HG03025 (cell line): Measurements from ENCODE around the gene ANO1.

Source experiments
- ATAC-seq: cut with Tn5 transposase; IDR thresholded peaks from one replicate; pipeline ENCODE4 v1.9.1; 2021; ENCODE audit warnings: mild to moderate bottlenecking, moderate library complexity; ENCODE audit not compliant: unreplicated experiment, low FRiP score

The ANO1 gene

DNA sequence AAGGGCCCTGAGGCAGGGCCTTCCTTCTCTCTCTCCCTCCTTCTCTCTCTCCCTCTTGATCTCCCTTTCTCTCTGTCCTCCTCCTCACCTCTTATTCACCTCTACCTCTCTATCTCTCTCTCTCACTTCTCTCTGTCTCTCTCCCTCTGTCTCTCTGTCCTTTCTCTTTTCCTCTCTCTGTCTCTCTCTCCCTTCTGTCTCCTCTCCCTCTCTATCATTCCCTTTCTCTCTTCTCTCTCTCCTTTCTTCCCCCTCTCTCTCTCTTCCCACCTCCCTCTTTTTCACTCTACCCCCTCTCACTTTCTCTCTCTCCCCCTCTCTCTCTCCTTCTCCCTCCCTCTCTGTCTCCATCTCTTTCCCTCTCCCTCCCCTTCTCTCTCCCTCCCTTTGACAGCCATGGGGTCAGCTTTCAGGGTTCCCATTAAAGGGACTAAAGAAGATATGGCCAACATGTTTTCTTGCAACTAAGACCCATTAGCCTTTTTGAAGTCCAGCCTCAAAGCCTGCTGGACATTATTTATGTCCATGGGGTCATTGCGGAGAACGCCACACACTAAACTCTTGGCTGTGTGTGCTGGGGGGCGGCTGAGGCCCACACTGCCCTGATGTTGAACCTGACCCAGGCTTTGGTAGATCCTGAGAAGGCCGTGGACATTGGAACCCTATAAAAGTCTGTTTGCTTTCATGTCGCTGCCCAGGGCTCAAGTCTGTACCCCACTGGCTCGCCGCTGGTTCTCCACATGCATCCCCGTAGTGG, 15.0 kb downstream of the ANO1 start:
- no peak for ATAC-seq

DNA sequence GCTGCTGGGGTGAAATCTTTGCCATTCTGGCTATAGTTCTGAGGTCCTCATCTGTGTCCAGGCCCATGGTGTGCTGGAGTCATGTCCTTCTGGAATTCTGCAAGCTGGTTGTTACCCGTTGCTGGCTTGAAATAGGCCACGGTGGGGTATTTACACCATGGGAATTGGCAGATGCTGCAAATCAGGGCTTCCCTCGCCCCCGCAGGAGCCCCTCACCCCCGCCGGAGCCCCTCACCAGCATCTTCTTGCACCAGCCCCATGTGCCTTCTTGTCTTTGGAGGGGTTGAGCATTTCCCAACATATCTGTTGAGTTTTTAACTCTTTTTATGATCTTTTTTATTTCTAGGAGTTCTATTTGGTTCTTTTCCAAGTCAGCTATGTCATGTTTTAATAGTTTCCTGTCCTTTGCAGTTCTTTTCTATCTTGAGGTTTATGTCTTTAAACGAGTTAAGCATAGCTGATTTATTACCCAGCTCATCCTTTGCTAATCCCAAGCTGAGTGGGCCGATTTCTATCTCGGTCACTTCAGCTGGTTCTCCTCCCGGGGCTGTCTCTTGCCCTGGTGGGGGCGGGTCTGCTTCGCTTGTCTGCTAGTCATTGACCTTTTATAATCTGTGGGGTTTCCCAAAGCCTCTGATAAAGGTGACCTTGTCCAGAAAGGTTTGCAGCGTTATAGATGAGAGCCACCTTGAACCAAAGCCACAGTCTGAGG, 17.6 kb downstream of the ANO1 start:
- no peak for ATAC-seq

DNA sequence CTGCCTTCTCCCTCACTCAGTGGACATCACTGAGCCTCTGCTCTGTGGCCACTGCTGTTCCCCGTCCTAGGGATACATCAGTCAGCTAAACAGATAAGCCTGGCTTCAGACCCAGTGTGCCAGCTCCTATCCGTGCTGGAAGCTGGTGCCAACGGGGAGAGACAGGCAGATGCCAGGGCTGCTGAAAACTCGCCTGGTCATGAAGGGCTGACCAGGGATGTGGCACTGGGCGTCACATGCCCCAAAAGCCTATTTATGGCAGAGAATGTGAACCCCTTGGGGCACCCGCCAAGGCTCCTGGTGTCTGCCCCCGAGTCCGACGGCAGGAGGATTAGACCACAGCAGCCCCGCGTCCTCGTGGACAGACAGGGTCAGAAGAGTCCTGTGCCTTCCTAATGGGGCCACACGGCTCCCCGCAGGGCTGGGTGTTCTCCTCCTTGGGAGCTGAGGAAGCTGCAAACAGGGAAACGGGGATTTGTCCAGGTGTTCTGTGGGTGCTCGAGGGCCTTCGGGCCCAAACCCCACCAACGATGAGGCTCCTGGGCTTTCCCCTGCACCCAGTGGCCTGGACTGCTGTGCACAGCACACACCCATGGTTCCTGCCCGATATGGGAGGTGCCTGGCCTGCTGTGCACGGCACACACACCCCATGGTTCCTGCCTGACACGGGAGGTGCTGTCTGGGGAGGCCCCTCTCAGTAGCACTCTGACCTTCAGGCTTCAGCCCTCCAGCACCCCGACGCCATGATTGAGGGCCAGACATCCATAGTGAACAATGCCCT, 19.9 kb downstream of the ANO1 start:
- ATAC-seq: no peak

GRCh38 chr11:70098936-70099335, 20.8 kb downstream of the ANO1 start:
- no peak for ATAC-seq

DNA sequence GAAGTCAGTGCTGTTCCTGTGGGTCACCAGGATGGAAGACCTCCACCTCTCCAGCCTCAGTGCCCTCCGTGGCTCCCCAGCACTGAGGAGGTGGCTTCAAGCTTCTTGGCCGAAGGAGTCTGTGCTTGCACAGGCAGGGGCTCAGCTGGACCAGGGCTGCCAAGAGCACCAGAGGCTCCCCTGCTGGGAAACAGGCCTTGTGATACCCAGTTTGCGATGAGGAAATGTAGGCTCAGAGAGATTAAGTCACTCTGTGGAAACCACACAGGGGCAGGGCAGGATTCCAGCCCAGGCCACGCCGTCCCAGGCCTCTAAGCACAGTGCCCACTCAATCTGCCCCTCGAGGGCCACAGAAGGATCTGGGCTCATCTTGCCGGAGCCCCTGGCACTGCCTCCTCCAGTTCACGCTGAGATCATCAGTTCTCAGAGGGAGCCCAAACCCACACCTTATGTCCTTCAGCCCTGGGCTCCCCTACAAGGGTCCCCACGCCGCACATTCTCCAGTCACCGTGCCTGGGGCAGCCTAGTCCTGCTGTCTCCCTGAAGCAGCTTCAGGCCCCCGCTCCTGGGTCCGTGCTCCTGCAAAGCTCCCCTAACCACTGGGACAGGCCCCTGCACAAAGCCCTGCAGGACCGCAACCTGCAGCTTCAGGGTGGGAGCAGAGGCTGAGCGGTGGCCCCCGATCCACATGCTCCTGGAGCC, 21.6 kb downstream of the ANO1 start:
- ATAC-seq: no peak

DNA sequence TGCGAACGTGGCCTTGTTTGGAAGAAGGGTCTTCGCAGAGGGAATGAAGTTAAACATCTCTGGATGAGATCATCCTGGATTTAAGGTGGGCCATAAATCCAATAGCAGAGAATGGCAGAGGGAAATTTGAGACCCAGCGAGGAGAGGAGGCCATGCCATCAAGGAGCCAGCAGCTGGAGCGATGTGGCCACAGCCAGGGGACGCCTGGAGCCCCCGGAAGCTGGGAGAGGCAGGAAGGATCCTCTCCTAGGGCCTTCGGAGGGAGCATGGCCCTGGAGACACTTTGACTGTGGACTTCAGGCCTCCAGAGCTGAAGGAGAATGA, 22.1 kb downstream of the ANO1 start:
- no peak for ATAC-seq

GRCh38 chr11:70100791-70101190, 22.7 kb downstream of the ANO1 start:
- ATAC-seq: no peak

DNA sequence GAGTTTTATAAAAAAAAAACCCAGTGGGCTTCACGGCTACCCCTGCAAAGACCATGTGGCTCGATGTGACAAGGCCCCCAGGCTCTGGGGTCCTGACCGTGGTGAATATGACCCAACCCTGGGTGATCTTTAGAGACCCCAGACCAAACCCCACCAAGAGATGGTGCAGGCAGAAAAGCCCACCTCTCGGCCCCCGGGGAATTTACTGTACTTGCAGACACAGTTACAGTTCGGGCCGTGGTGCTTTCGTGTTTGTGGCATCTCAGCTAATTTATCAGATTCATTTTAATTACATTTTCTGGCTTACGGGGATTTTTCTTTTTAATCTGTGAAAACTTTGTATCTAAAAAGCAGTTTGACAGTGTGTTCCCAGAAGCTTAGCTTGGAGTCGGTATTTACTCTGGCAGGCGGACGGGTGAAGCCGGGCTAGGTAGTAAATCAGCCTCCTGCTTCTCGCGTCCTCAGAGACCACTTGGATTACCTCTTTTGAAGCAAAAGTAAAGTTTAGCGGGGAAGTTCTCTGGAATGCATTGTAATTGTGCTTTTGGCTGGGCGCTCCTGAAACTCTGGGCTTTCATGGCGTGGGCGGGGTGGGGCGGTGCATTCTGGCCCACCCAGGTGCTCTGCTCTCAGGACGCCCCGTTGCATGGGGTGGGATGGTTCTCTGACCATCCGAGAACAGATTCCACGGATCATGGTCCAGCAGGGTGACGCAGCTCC, 25.3 kb downstream of the ANO1 start:
- no peak for ATAC-seq

GRCh38 chr11:70104419-70104818, 26.3 kb downstream of the ANO1 start:
- ATAC-seq: no peak

- no peak for ATAC-seq
Observed at GRCh38 chr11:70104961-70105360, 26.8 kb downstream of the ANO1 start.

DNA sequence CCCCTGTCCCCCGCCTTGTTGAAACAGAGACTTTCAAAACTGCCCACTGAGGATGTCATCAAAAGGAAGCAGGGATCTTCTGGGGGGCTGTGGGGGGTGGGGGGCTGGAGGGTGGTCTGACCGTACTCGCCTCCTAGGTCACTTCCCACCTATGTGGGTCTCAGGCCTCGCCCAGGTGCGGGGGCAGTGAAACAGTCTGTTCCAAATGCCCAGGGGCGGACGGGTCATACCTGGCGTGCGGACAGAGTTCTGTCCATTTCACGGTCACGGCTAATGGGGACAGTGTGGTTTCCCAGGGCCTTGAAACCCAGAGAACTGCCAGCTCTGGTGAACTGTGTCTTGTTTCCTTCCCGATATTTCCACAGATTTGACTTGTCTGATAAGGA, 27.2 kb downstream of the ANO1 start:
- ATAC-seq: no peak

DNA sequence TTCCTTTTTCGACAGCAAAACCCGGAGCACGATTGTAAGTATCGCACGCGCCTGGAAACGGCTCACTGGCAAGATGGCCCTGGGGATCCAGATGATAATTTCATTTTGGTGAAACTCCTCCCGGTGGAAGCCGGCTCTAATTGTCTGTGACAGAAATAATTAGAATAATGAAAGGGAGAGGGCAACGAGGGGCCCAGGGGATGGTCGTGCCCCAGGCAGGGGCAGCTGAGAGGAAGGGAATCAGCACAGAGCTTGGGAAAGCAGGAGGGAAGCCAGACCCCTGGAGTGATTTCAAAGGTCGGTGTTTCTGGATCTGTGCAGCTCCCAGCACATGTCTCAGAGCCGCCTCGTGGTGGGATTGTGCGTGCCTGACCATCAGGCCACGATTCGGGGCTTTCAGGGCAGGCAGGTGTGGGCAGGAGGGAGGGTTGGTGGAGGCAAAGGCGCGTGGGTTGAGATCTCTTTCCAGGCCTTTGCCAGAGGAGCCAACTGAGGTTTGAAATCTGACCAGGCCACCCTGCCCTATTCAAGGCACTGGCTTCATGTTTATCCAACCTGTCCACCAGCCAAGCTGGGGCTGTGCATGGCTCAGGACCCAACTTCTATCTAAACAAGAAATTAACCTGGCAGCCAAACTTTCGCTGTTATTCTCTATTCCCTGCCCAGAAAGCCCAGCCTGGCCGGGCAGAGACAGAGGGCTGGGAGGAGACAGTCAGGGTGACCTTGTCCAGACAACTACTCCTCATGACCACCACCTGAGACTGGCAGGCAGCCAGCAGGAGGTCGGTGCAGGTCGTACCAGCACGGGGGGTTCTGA, 27.8 kb downstream of the ANO1 start:
- ATAC-seq: no peak

GRCh38 chr11:70106757-70107156, 28.6 kb downstream of the ANO1 start:
- ATAC-seq: no peak

- no peak for ATAC-seq
Observed at GRCh38 chr11:70107191-70107590, 29.1 kb downstream of the ANO1 start.

- no peak for ATAC-seq
Observed at GRCh38 chr11:70107756-70108155, 29.6 kb downstream of the ANO1 start.

- ATAC-seq: no peak
Observed at GRCh38 chr11:70108250-70108649, 30.1 kb downstream of the ANO1 start.

GRCh38 chr11:70109006-70109405, 30.9 kb downstream of the ANO1 start:
- no peak for ATAC-seq

DNA sequence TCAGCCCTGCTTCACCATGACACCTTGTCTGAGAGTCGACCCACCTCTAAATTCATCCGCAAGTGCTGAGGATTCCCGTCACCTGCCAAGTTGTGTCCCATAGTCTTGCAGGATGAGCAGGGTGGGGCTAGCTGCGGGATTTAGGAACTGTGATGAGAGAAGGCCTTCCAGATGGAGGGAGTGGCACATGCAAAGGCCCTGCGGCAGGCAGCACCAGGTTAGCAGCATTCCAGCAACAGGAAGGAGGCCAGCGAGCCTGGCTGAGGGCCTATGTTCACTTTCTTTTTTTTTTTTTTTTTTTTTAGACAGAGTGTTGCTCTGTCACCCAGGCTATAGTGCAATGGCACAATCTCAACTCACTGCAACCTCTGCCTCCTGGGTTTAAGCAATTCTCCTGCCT, 31.8 kb downstream of the ANO1 start:
- ATAC-seq: no peak

DNA sequence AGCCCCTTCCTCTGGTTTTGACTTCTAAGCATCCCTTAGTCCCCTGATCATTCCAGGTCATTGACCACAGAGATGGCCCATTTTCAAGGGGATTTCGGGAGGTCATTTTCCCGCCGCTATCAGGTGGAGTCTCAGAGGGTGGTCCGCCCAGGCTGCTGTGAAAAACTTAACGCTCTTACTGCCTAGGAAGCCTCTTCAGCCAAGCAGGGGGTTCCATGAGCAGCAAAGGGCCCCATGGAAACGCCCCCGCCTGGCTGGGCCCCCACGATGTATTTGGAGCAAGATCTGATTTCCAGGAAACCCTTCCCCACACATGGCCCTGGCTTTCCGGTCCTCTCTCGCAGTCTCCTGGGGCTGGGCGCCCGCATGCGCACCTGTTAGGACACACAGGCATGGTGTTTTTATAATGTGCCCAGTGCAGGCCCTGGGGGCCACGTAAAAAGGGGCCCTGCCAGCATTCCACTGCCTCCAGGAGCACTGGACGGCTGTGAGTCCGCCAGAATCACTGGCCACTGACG, 32.5 kb downstream of the ANO1 start:
- ATAC-seq: no peak
